ENCODE results near the gene R3HDM2.
"Not testable (repeated sequence)": the region's sequence is repeated elsewhere in the genome, so short reads cannot be mapped to it uniquely, and the experiment has no call there.

R3HDM2 gene

DNA sequence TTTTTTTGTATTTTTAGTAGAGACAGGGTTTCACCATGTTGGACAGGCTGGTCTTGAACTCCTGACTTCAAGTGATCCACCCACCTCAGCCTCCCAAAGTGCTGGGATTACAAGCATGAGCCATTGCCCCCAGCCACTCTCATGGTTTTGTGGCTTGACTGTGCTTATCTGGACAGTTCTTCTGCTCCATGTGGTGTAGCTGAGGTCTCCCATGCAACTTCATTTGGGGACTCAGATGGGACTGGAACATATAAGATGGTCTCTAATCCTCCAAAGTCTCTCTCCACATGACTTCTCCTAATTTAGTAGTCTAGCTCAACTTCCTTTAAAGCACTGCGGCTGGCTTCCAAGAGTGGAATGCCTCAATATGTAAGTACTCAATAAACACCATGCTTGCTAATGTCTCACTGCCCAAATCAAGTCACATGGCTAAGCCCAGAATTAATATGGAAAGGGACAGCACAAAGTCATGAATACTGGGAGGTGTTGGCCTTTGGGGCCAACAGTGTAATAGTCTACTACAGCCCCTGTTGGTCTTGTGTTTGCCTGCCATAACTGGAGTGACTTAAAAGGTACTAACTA lies 11.1 kb upstream of the R3HDM2 start:
- no peaks in the 10 kb centered on the region for H3K36me3 ChIP-seq
- H3K9me3 ChIP-seq (replicated peaks in 1 of 11), result peaks cover 7 to 18% (median 16%) of the 10 kb centered on the region in 11 experiments; a peak in 19 of 22 replicates
- no peak overlapping the region for H3K4me2 ChIP-seq
- no peaks in the 10 kb centered on the region for H4K20me1 ChIP-seq
- no peak overlapping the region for H3K27ac ChIP-seq
- peaks cover 0 to 14% (median 0%) of the 10 kb centered on the region in 10 experiments; a peak in 3 of 20 replicates for H3K4me1 ChIP-seq
- no peak overlapping the region for H3K9ac ChIP-seq
- H3K4me3 ChIP-seq, result no peak overlapping the region
- TF ChIP-seq Cebpa-rat (IDR thresholded peaks at IDR 0.05), result no peak
- no peaks in the 10 kb centered on the region for H3K27me3 ChIP-seq

- H3K27ac ChIP-seq, H3K27me3 ChIP-seq, H3K4me3 ChIP-seq, H3K9ac ChIP-seq, H3K36me3 ChIP-seq, H3K4me2 ChIP-seq, H4K20me1 ChIP-seq: not testable (repeated sequence)
- Histone ChIP-seq H3K4me1 (peaks cover 0 to 14% (median 0%) of the 10 kb centered on the region in 10 experiments; a peak in 3 of 20 replicates), H3K9me3 (replicated peaks in 1 of 11) (peaks cover 7 to 18% (median 16%) of the 10 kb centered on the region in 11 experiments; a peak in 19 of 22 replicates)
Observed at GRCh38 chr12:57441393-57441792, 10.6 kb upstream of the R3HDM2 start.

GRCh38 chr12:57439762-57440266 lies 9.0 kb upstream of the R3HDM2 start:
- H3K9me3 ChIP-seq (replicated peaks in 1 of 11), result peaks cover 7 to 18% (median 16%) of the 10 kb centered on the region in 11 experiments; a peak in 19 of 22 replicates
- no peaks in the 10 kb centered on the region for H3K36me3 ChIP-seq
- H3K4me2 ChIP-seq, result no peak overlapping the region
- no peak overlapping the region for H3K9ac ChIP-seq
- H3K27ac ChIP-seq, result no peak overlapping the region
- peaks cover 6 to 13% (median 9%) of the 10 kb centered on the region in 10 experiments; a peak in 18 of 20 replicates for H3K4me1 ChIP-seq
- H3K4me3 ChIP-seq, result no peak overlapping the region
- TF ChIP-seq Cebpa-rat (IDR thresholded peaks at IDR 0.05), result no peak
- no peaks in the 10 kb centered on the region for H4K20me1 ChIP-seq
- no peaks in the 10 kb centered on the region for H3K27me3 ChIP-seq

DNA sequence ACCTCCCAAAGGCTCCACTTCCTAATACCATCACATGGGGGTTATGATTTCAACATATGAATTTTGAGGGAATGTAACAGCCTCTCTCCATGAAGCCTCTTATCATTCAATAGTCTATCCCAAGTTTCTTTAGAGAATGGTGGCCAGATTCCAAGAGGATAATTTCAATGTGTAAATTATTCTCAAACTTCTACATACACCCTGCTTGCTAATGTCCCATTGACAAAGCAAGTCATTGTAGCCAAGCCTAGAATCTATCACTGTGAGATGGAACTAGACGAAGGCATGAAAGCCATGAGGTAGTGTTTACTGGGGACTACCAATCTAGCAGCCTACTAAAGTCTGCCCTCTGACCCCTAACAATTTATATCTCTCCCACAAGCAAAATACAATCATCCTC lies 7.6 kb upstream of the R3HDM2 start:
- Histone ChIP-seq H3K9ac (no peak overlapping the region), H3K27ac (no peak overlapping the region), H3K9me3 (replicated peaks in 1 of 11) (peaks cover 7 to 18% (median 16%) of the 10 kb centered on the region in 11 experiments; a peak in 19 of 22 replicates), H3K4me2 (no peak overlapping the region), H4K20me1 (no peaks in the 10 kb centered on the region), H3K27me3 (no peaks in the 10 kb centered on the region), H3K4me3 (no peak overlapping the region), H3K4me1 (peaks cover 10 to 20% (median 12%) of the 10 kb centered on the region in 10 experiments; a peak in 17 of 20 replicates), H3K36me3 (no peaks in the 10 kb centered on the region)
- no peak for TF ChIP-seq Cebpa-rat (IDR thresholded peaks at IDR 0.05)

DNA sequence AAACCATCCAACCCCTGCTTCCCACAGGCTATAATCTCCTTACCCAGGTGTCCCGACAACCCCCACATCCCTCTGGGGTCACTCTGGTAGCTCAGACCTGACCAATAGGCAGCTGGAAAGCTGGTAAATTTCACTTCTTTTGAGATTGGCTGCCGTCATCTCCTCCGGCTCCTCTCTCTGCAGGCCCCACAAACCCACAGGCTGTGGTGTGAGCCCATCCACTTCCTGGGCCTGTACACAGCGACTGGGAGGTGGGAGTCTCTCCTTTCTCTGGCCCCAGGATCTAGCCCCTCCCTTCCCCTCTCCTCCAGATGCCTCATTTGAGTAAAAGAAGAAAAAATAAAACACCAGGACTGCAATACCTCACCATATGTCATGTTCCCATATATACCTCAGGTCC lies 4.5 kb upstream of the R3HDM2 start:
- peak overlapping the region; percentile 5 to 56 (median 49); a peak in 18 of 22 replicates for H3K4me2 ChIP-seq
- no peaks in the 10 kb centered on the region for H3K9me3 ChIP-seq (replicated peaks in 1 of 11)
- no peak overlapping the region for H3K4me3 ChIP-seq
- no peaks in the 10 kb centered on the region for H3K27me3 ChIP-seq
- H4K20me1 ChIP-seq, result no peaks in the 10 kb centered on the region
- TF ChIP-seq Cebpa-rat (IDR thresholded peaks at IDR 0.05), result no peak
- peak overlapping the region in 8 of 11 experiments; percentile 26 to 56 (median 41); a peak in 15 of 22 replicates for H3K27ac ChIP-seq
- H3K9ac ChIP-seq, result peak overlapping the region in 9 of 11 experiments; percentile 9 to 51 (median 35); a peak in 11 of 22 replicates
- no peaks in the 10 kb centered on the region for H3K36me3 ChIP-seq
- H3K4me1 ChIP-seq, result peaks cover 10 to 28% (median 23%) of the 10 kb centered on the region in 10 experiments; a peak in 19 of 20 replicates

DNA sequence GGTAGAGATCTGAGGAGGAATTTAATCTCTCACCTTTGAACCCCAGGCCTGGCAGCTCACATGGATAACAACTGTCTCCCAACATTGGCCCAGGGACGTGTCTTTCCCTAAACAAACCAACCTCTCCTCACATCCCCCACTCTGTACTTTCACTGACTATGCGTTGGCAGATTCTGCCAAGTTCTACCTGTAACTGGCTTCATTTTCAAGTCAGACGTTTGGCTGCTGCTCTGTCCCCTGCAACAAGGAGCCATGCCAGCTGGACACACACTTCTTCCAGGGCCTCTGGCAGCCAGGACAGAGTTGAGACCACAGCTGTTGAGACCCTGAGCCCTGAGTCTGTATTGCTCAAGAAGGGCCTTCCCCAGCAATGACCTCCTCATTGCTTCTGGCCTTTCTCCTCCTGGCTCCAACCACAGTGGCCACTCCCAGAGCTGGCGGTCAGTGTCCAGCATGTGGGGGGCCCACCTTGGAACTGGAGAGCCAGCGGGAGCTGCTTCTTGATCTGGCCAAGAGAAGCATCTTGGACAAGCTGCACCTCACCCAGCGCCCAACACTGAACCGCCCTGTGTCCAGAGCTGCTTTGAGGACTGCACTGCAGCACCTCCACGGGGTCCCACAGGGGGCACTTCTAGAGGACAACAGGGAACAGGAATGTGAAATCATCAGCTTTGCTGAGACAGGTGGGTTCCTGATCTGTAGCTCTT lies 3.8 kb upstream of the R3HDM2 start, which contains the start of gene INHBC:
INHBC (plus strand) TSS at position 268 of the 707 bp plus-strand sequence; CDS start at position 371, 103 bp downstream.
- no peaks in the 10 kb centered on the region for H3K36me3 ChIP-seq
- H3K4me3 ChIP-seq, result no peak within 1 kb of the TSS
- H3K4me2 ChIP-seq, result peak within 1 kb of the TSS; percentile 5 to 56 (median 49); a peak in 19 of 22 replicates
- H3K4me1 ChIP-seq, result peaks cover 10 to 28% (median 23%) of the 10 kb centered on the region in 10 experiments; a peak in 19 of 20 replicates
- H3K9me3 ChIP-seq (replicated peaks in 1 of 11), result no peaks in the 10 kb centered on the region
- H3K9ac ChIP-seq, result peak within 1 kb of the TSS in 9 of 11 experiments; percentile 9 to 51 (median 35); a peak in 13 of 22 replicates
- no peak for TF ChIP-seq Cebpa-rat (IDR thresholded peaks at IDR 0.05)
- peak within 1 kb of the TSS in 8 of 11 experiments; percentile 26 to 56 (median 41); a peak in 15 of 22 replicates for H3K27ac ChIP-seq
- H4K20me1 ChIP-seq, result no peaks in the 10 kb centered on the region
- H3K27me3 ChIP-seq, result no peaks in the 10 kb centered on the region

GRCh38 chr12:57433370-57433769 lies 2.5 kb upstream of the R3HDM2 start:
- Histone ChIP-seq H4K20me1 (no peaks in the 10 kb centered on the region), H3K4me3 (no peak overlapping the region), H3K4me2 (no peak overlapping the region), H3K9me3 (replicated peaks in 1 of 11) (no peaks in the 10 kb centered on the region), H3K4me1 (peaks cover 19 to 41% (median 35%) of the 10 kb centered on the region in 10 experiments; a peak in 19 of 20 replicates), H3K9ac (no peak overlapping the region), H3K27me3 (no peaks in the 10 kb centered on the region), H3K36me3 (no peaks in the 10 kb centered on the region), H3K27ac (no peak overlapping the region)
- no peak for TF ChIP-seq Cebpa-rat (IDR thresholded peaks at IDR 0.05)

- Histone ChIP-seq H3K4me1 (peaks cover 19 to 42% (median 36%) of the 10 kb centered on the region in 10 experiments; a peak in 19 of 20 replicates), H4K20me1 (no peaks in the 10 kb centered on the region; a peak in 1 of 22 replicates), H3K9me3 (replicated peaks in 1 of 11) (no peaks in the 10 kb centered on the region), H3K36me3 (peaks cover 0 to 2% (median 0%) of the 10 kb centered on the region in 11 experiments; a peak in 1 of 22 replicates), H3K9ac (peak overlapping the region in 10 of 11 experiments; percentile 92 to 99 (median 95); a peak in 15 of 22 replicates), H3K27me3 (no peaks in the 10 kb centered on the region), H3K4me2 (peak overlapping the region; percentile 70 to 87 (median 79); a peak in 20 of 22 replicates), H3K27ac (peak overlapping the region; percentile 91 to 98 (median 95); a peak in 21 of 22 replicates), H3K4me3 (peak overlapping the region in 9 of 10 experiments; percentile 59 to 80 (median 73); a peak in 14 of 20 replicates)
- TF ChIP-seq Cebpa-rat (IDR thresholded peaks at IDR 0.05), result no peak
Observed at GRCh38 chr12:57431654-57432188, 878 bp upstream of the R3HDM2 start.
